ENCODE data around the gene UPP1.

DNA sequence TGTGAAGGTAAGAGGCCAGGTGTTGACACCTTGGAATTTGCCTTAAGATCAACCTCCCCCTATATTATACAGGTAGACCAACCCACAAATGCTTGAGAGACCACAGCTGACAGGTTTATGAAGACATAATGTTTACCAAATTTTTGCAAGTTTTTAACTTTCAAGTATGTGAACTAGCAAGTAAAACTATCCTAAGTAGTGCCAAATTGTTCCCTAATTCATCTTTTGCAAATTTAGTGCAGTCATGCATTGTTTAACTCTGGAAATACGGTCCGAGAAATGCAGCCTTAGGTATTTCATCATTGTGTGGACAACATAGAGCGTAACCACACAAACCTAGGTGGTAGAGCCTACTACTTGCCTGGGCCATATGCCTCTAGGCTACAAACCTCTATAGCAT lies 10.7 kb downstream of the UPP1 start:
- TF ChIP-seq, protein P1, sequence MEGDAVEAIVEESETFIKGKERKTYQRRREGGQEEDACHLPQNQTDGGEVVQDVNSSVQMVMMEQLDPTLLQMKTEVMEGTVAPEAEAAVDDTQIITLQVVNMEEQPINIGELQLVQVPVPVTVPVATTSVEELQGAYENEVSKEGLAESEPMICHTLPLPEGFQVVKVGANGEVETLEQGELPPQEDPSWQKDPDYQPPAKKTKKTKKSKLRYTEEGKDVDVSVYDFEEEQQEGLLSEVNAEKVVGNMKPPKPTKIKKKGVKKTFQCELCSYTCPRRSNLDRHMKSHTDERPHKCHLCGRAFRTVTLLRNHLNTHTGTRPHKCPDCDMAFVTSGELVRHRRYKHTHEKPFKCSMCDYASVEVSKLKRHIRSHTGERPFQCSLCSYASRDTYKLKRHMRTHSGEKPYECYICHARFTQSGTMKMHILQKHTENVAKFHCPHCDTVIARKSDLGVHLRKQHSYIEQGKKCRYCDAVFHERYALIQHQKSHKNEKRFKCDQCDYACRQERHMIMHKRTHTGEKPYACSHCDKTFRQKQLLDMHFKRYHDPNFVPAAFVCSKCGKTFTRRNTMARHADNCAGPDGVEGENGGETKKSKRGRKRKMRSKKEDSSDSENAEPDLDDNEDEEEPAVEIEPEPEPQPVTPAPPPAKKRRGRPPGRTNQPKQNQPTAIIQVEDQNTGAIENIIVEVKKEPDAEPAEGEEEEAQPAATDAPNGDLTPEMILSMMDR (IDR thresholded peaks at IDR 0.05): no peak
- TF ChIP-seq POLR2A (IDR thresholded peaks at IDR 0.05): no peak

Measured in right lobe of liver (tissue), 4 donors.